Kidney glomerular epithelial cell (primary cell): Measurements from ENCODE around the gene KRTAP5-1.

Experiments
- DNase-seq: peaks from one replicate; lab custom pipeline; 2025; lab: John Stamatoyannopoulos, UW

KRTAP5-1 gene

GRCh38 chr11:1559111-1559951 is 25.8 kb downstream of the KRTAP5-1 start:
- DNase-seq = peak; percentile 76

GRCh38 chr11:1558775-1559110 is 26.3 kb downstream of the KRTAP5-1 start:
- DNase-seq = no peak

- DNase-seq = peak; percentile 83
These were observed 26.9 kb downstream of the KRTAP5-1 start for GRCh38 chr11:1557904-1558774.

GRCh38 chr11:1557051-1557884 is 27.8 kb downstream of the KRTAP5-1 start:
- no peak for DNase-seq

GRCh38 chr11:1556278-1556902 is 28.7 kb downstream of the KRTAP5-1 start:
- DNase-seq = no peak

- DNase-seq = no peak
These were observed 29.4 kb downstream of the KRTAP5-1 start for GRCh38 chr11:1555713-1556153.

- DNase-seq = no peak
These were observed 29.9 kb downstream of the KRTAP5-1 start for GRCh38 chr11:1554981-1555712.

- no peak for DNase-seq
These were observed 31.1 kb downstream of the KRTAP5-1 start for GRCh38 chr11:1553808-1554594.

GRCh38 chr11:1549338-1550330 is 35.4 kb downstream of the KRTAP5-1 start:
- no peak for DNase-seq

GRCh38 chr11:1548221-1549070 is 36.6 kb downstream of the KRTAP5-1 start:
- DNase-seq = peak; percentile 9

- DNase-seq = no peak
These were observed 37.5 kb downstream of the KRTAP5-1 start for GRCh38 chr11:1547467-1548098.

GRCh38 chr11:1546536-1547466 is 38.3 kb downstream of the KRTAP5-1 start:
- peak; percentile 27 for DNase-seq

- DNase-seq = no peak
These were observed 39.0 kb downstream of the KRTAP5-1 start for GRCh38 chr11:1546077-1546535.

- DNase-seq = no peak
These were observed 39.7 kb downstream of the KRTAP5-1 start for GRCh38 chr11:1545432-1545831.

- no peak for DNase-seq
These were observed 40.5 kb downstream of the KRTAP5-1 start for GRCh38 chr11:1544536-1544935.

GRCh38 chr11:1543606-1544263 is 41.3 kb downstream of the KRTAP5-1 start:
- DNase-seq = no peak
